Colonic mucosa (tissue), 4 donors: ENCODE measurements around the gene POMP. TPM values are rescaled to one million over a fixed set of nuclear protein-coding genes. Genes with fewer than 3 reads are reported as not detected.

Experiments
- DNase-seq: peaks from one replicate; pipeline ENCODE4 v3.0.0-alpha.2; 2020
- H3K27ac ChIP-seq: fragments of 200-600 bp; one replicate; pipeline ENCODE4 v1.8.0; 2021
- H3K27me3 ChIP-seq: fragments of 200-600 bp; one replicate; pipeline ENCODE4 v1.8.0; 2021
- H3K36me3 ChIP-seq: fragments of 200-600 bp; one replicate; pipeline ENCODE4 v1.8.0; 2021
- H3K4me1 ChIP-seq: fragments of 200-600 bp; one replicate; pipeline ENCODE4 v1.8.0; 2021; ENCODE audit warnings: mild to moderate bottlenecking
- H3K4me3 ChIP-seq: fragments of 200-600 bp; one replicate; pipeline ENCODE4 v1.8.0; 2021
- H3K9ac ChIP-seq, 2 donors: one replicate each; pipeline ENCODE4 v1.7.0; 2013; ENCODE audit warnings: control low read depth in 2 of 2, low read depth in 2 of 2, low read length in 2 of 2
- H3K9me3 ChIP-seq: fragments of 200-600 bp; one replicate; pipeline ENCODE4 v1.8.0; 2021
- CTCF ChIP-seq: fragments of 200-600 bp; IDR thresholded peaks from one replicate; pipeline ENCODE4 v1.8.0; 2022; ENCODE audit warnings: antibody characterized with exemption, mild to moderate bottlenecking
- intact Hi-C: fragments of 100-400 bp; cut with DNase I; formaldehyde crosslinking; loops from one replicate; pipeline ENCODE4 v1.14.1; 2022
- total RNA-seq, 2 donors: library from RNA; stranded (reverse); fragmentation: NEBNext Ultra II Directional in 1 of 2; extraction: Animal tissue kit (Norgen Biotek cat#: 25700) in 1 of 2; gene quantifications; one replicate each; pipeline ENCODE4 v1.2.1, GENCODE V29; 2021
- donor health status: healthy.
- donor health status: DM: no; HTN: no; CAD: no.
- donor health status: DM: no; HTN: no; CAD: no.

POMP gene
- total RNA-seq, 2 donors from 2014 or later, result 82.0 to 94.1 TPM

GRCh38 chr13:28659621-28659970 is 666 bp downstream of the POMP start:
- Histone ChIP-seq H3K4me3 (peak overlapping the region; percentile 94), H3K9ac (peak overlapping the region; percentile 80 to 88), H3K36me3 (peaks cover 17% of the 10 kb centered on the region), H3K27me3 (no peaks in the 10 kb centered on the region), H3K9me3 (no peaks in the 10 kb centered on the region), H3K4me1 (peaks cover 12% of the 10 kb centered on the region), H3K27ac (peak overlapping the region; percentile 91)
- TF ChIP-seq CTCF, result no peak
- DNase-seq, result no peak
- intact Hi-C loops, result no loop called here

GRCh38 chr13:28666897-28667488 is 8.1 kb downstream of the POMP start:
- no peaks in the 10 kb centered on the region for H3K4me1 ChIP-seq
- H3K9me3 ChIP-seq, result no peaks in the 10 kb centered on the region
- no peak overlapping the region for H3K27ac ChIP-seq
- DNase-seq, result no peak
- H3K9ac ChIP-seq, result no peak overlapping the region
- H3K27me3 ChIP-seq, result no peaks in the 10 kb centered on the region
- H3K36me3 ChIP-seq, result peaks cover 25% of the 10 kb centered on the region
- H3K4me3 ChIP-seq, result no peak overlapping the region
- no peak for TF ChIP-seq CTCF
- intact Hi-C loops, result no loop called here

GRCh38 chr13:28671126-28671792 is 12.3 kb downstream of the POMP start:
- Histone ChIP-seq H3K36me3 (peaks cover 19% of the 10 kb centered on the region), H3K27me3 (no peaks in the 10 kb centered on the region), H3K9ac (no peak overlapping the region), H3K4me3 (no peak overlapping the region), H3K27ac (no peak overlapping the region), H3K9me3 (no peaks in the 10 kb centered on the region), H3K4me1 (no peaks in the 10 kb centered on the region)
- TF ChIP-seq CTCF, result no peak
- no peak for DNase-seq
- intact Hi-C loops, result no loop called here

GRCh38 chr13:28678809-28679208 is 19.9 kb downstream of the POMP start:
- no peak for TF ChIP-seq CTCF
- Histone ChIP-seq H3K4me3 (no peak overlapping the region), H3K27ac (no peak overlapping the region), H3K9me3 (no peaks in the 10 kb centered on the region), H3K36me3 (peaks cover 19% of the 10 kb centered on the region), H3K4me1 (no peaks in the 10 kb centered on the region), H3K27me3 (no peaks in the 10 kb centered on the region), H3K9ac (no peak overlapping the region)
- no peak for DNase-seq
- intact Hi-C loops, result loop anchor here (2.0 kb wide), 1 partner anchor 118 kb away; no protein-coding TSS in a partner anchor

GRCh38 chr13:28679628-28680027 is 20.7 kb downstream of the POMP start:
- Histone ChIP-seq H3K9me3 (no peaks in the 10 kb centered on the region), H3K27ac (no peak overlapping the region), H3K36me3 (peaks cover 13% of the 10 kb centered on the region), H3K9ac (no peak overlapping the region), H3K4me1 (no peaks in the 10 kb centered on the region), H3K4me3 (no peak overlapping the region), H3K27me3 (no peaks in the 10 kb centered on the region)
- TF ChIP-seq CTCF, result peak; percentile 31
- intact Hi-C loops, result loop anchor here (2.0 kb wide), 1 partner anchor 117 kb away; no protein-coding TSS in a partner anchor
- DNase-seq, result no peak
